Measurements from ENCODE around the gene SMIM45.

The SMIM45 gene

GRCh38 chr22:41904450-41905410 is 47.2 kb upstream of the SMIM45 start:
- Histone ChIP-seq H2AFZ (ENCODE audit: insufficient read depth, low read depth, low read length, poor library complexity, severe bottlenecking) (no peak overlapping the region), H3K27me3 (ENCODE audit: control insufficient read depth in 2 of 2, insufficient read depth in 2 of 2, low read length in 2 of 2) (peaks cover 2 to 9% of the 10 kb centered on the region in 2 donors), H4K20me1 (ENCODE audit: insufficient read depth, low read length) (peaks cover 4% of the 10 kb centered on the region), H3K36me3 (replicated peaks in 1 of 2; ENCODE audit: control insufficient read depth in 1 of 2, insufficient read depth in 2 of 2, low read length in 2 of 2) (peaks cover 66 to 78% of the 10 kb centered on the region in 2 donors), H3K79me2 (ENCODE audit: insufficient read depth, low read length) (no peaks in the 10 kb centered on the region), H3K27ac (ENCODE audit: low read depth in 1 of 2, low read length in 2 of 2) (no peak overlapping the region), H3K4me3 (replicated peaks in 1 of 3; ENCODE audit: low read depth in 2 of 3, low read length in 3 of 3) (no peak overlapping the region), H3K9me3 (replicated peaks in 1 of 2; ENCODE audit: control insufficient read depth in 1 of 2, insufficient read depth in 1 of 2, low read length in 2 of 2) (no peaks in the 10 kb centered on the region), H3K4me1 (ENCODE audit: control insufficient read depth in 1 of 2, insufficient read depth in 2 of 2, low read length in 2 of 2) (peaks cover 12 to 24% of the 10 kb centered on the region in 2 donors), H3K9ac (ENCODE audit: insufficient read depth, low read length, poor library complexity, severe bottlenecking) (no peak overlapping the region), H3K4me2 (replicated peaks; ENCODE audit: extremely low read depth, low read length, poor library complexity, severe bottlenecking) (no peak overlapping the region)
- Mint-ChIP-seq H3K9me3 (peaks cover 0 to 5% (median 0%) of the 10 kb centered on the region in 7 donors), H3K27me3 (ENCODE audit: low read depth in 3 of 3) (peaks cover 12 to 15% (median 14%) of the 10 kb centered on the region in 3 donors), H3K27ac (peak overlapping the region in 1 of 7 donors; percentile 40), H3K4me1 (peaks cover 20% of the 10 kb centered on the region), H3K4me3 (no peak overlapping the region), H3K36me3 (peaks cover 64 to 71% of the 10 kb centered on the region in 2 donors)
- DNase-seq, result no peak
- 97% methylated on average over 17 of the region's 24 CpGs for WGBS (ENCODE audit: insufficient coverage)
- TF ChIP-seq, protein P1, sequence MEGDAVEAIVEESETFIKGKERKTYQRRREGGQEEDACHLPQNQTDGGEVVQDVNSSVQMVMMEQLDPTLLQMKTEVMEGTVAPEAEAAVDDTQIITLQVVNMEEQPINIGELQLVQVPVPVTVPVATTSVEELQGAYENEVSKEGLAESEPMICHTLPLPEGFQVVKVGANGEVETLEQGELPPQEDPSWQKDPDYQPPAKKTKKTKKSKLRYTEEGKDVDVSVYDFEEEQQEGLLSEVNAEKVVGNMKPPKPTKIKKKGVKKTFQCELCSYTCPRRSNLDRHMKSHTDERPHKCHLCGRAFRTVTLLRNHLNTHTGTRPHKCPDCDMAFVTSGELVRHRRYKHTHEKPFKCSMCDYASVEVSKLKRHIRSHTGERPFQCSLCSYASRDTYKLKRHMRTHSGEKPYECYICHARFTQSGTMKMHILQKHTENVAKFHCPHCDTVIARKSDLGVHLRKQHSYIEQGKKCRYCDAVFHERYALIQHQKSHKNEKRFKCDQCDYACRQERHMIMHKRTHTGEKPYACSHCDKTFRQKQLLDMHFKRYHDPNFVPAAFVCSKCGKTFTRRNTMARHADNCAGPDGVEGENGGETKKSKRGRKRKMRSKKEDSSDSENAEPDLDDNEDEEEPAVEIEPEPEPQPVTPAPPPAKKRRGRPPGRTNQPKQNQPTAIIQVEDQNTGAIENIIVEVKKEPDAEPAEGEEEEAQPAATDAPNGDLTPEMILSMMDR (IDR thresholded peaks at IDR 0.05), result no peak
- intact Hi-C loops (cut with micrococcal nuclease), result no loop called here

DNA sequence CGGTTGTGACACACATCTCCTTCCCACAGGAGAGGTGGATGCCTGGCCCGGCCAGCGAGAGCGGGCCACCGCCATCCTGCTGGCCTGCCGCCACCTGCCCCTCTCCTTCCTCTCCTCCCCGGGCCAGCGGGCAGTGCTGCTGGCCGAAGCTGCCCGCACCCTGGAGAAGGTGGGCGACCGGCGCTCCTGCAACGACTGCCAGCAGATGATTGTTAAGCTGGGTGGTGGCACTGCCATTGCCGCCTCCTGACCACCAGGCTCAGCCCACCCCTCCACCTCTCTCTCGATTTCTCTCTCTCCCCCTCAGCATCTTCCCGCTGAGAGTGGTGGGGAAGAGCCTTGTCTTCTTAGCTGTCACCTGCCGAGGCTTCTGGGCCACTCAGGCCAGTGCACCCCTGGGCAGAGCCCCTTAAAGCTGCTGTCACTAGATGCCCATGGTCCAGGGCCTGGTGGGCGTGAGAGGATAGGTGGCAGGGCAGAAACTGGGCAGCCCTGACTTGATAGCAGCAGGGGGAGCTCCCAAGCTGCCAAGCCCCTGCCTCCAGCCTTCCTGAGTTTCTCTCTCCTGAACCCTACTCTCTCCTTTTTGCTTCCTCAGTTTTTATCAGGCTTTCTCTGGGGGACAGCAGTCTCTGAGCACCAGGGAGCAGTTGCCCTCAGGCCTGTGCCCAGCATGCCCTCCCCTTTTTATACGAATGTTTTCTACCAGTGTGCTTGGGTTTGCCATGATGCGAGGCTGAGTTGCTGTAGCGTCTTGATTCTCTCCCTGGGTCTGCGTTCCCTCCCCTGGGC is 46.3 kb upstream of the SMIM45 start:
- Histone ChIP-seq H4K20me1 (ENCODE audit: insufficient read depth, low read length) (peaks cover 4% of the 10 kb centered on the region), H3K9me3 (replicated peaks in 1 of 2; ENCODE audit: control insufficient read depth in 1 of 2, insufficient read depth in 1 of 2, low read length in 2 of 2) (no peaks in the 10 kb centered on the region), H3K27ac (ENCODE audit: low read depth in 1 of 2, low read length in 2 of 2) (no peak overlapping the region), H3K4me3 (replicated peaks in 1 of 3; ENCODE audit: low read depth in 2 of 3, low read length in 3 of 3) (no peak overlapping the region), H3K27me3 (ENCODE audit: control insufficient read depth in 2 of 2, insufficient read depth in 2 of 2, low read length in 2 of 2) (peaks cover 4 to 12% of the 10 kb centered on the region in 2 donors), H2AFZ (ENCODE audit: insufficient read depth, low read depth, low read length, poor library complexity, severe bottlenecking) (no peak overlapping the region), H3K4me1 (ENCODE audit: control insufficient read depth in 1 of 2, insufficient read depth in 2 of 2, low read length in 2 of 2) (peaks cover 14 to 32% of the 10 kb centered on the region in 2 donors), H3K9ac (ENCODE audit: insufficient read depth, low read length, poor library complexity, severe bottlenecking) (no peak overlapping the region), H3K4me2 (replicated peaks; ENCODE audit: extremely low read depth, low read length, poor library complexity, severe bottlenecking) (no peak overlapping the region), H3K36me3 (replicated peaks in 1 of 2; ENCODE audit: control insufficient read depth in 1 of 2, insufficient read depth in 2 of 2, low read length in 2 of 2) (peaks cover 57 to 69% of the 10 kb centered on the region in 2 donors), H3K79me2 (ENCODE audit: insufficient read depth, low read length) (no peaks in the 10 kb centered on the region)
- intact Hi-C loops (cut with micrococcal nuclease), result no loop called here
- TF ChIP-seq, protein P1 (IDR thresholded peaks at IDR 0.05), result no peak
- Mint-ChIP-seq H3K27me3 (ENCODE audit: low read depth in 3 of 3) (peaks cover 15 to 21% (median 17%) of the 10 kb centered on the region in 3 donors), H3K36me3 (peaks cover 57 to 63% of the 10 kb centered on the region in 2 donors), H3K4me3 (no peak overlapping the region), H3K4me1 (peaks cover 22% of the 10 kb centered on the region), H3K27ac (peak overlapping the region in 1 of 7 donors; percentile 44), H3K9me3 (peaks cover 0 to 5% (median 0%) of the 10 kb centered on the region in 7 donors)
- 95% methylated on average over 4 of the region's 23 CpGs for WGBS (ENCODE audit: insufficient coverage)
- no peak for DNase-seq
